Heart left ventricle (tissue), 16 donors: ENCODE measurements around the gene SGSM1. TPM values are rescaled to one million over a fixed set of nuclear protein-coding genes. Genes with fewer than 3 reads are reported as not detected.

Experiments
- ATAC-seq, 4 donors: fragments of 200-7000 bp; cut with Tn5 transposase; one replicate each; pipeline ENCODE4 v1.9.1; 2020 to 2022; ENCODE audit warnings: moderate library complexity in 4 of 4, mild to moderate bottlenecking in 3 of 4, moderate number of reproducible peaks in 1 of 4
- DNase-seq, 5 donors: peaks; one replicate each; pipeline ENCODE4 v3.0.0-alpha.2; 2020
- H3K27ac ChIP-seq, 12 donors: fragments of 200-600 bp; sonication (generic) in 4 of 12; one replicate each; pipeline versions ENCODE4 v1.5.0 to v1.8.0; 2016 to 2022; ENCODE audit warnings: mild to moderate bottlenecking in 2 of 12
- H3K27me3 ChIP-seq, 9 donors: fragments of 200-600 bp; sonication (generic) in 2 of 9; one replicate each; pipeline versions ENCODE4 v1.5.1 to v1.8.0; 2016 to 2022; ENCODE audit warnings: mild to moderate bottlenecking in 3 of 9
- H3K36me3 ChIP-seq, 9 donors: fragments of 200-600 bp; sonication (generic) in 2 of 9; one replicate each; pipeline versions ENCODE4 v1.5.0 to v1.8.0; 2018 to 2022; ENCODE audit warnings: mild to moderate bottlenecking in 2 of 9
- H3K4me1 ChIP-seq, 12 donors: fragments of 200-600 bp; sonication (generic) in 4 of 12; one replicate each; pipeline versions ENCODE4 v1.5.0 to v1.8.0; 2016 to 2022; ENCODE audit warnings: mild to moderate bottlenecking in 3 of 12
- H3K4me3 ChIP-seq, 12 donors: fragments of 200-600 bp; sonication (generic) in 4 of 12; one replicate each; pipeline versions ENCODE4 v1.5.0 to v1.8.0; 2017 to 2022; ENCODE audit warnings: mild to moderate bottlenecking in 9 of 12, moderate library complexity in 4 of 12
- H3K9me3 ChIP-seq, 12 donors: fragments of 200-600 bp; sonication (generic) in 4 of 12; one replicate each; pipeline versions ENCODE4 v1.5.0 to v1.8.0; 2016 to 2022; ENCODE audit warnings: mild to moderate bottlenecking in 1 of 12
- POLR2A ChIP-seq, 2 donors: fragments of 450-650 bp; IDR thresholded peaks; one replicate each; pipeline ENCODE4 v1.6.1; 2017; ENCODE audit warnings: antibody characterized with exemption in 2 of 2, mild to moderate bottlenecking in 2 of 2, moderate library complexity in 2 of 2
- WGBS, 4 donors: extraction: QIAGEN DNeasy Blood & Tissue Kit in 2 of 4; methylation state at CpG; one replicate each; pipeline versions ENCODE4 v1.1.5 to v1.1.7; 2013 to 2018; 5-methylcytosine and 5-hydroxymethylcytosine counted together
- intact Hi-C, 10 donors: fragments of 100-400 bp; cut with DNase I; formaldehyde crosslinking; loops; one replicate each; pipeline versions ENCODE4 v1.11.1 to v1.14.2; 2022
- polyA plus RNA-seq, 2 donors: library from polyadenylated mRNA; stranded (reverse); fragments of 200-250 nt; gene quantifications; one replicate each; pipeline ENCODE4 v1.2.3, GENCODE V29; 2013
- total RNA-seq, 9 donors: library from RNA; depleted of rRNA in 2 of 9; stranded (reverse); fragments of >200 nt in 2 of 9; fragmentation: NEBNext Ultra II Directional in 3 of 9; extraction: Animal tissue kit (Norgen Biotek cat#: 25700) in 3 of 9; gene quantifications; one replicate each; pipeline versions ENCODE4 v1.1.0 to v1.2.4, GENCODE V29; 2016 to 2023
- TF ChIP-seq, protein P1 (sequence below), 12 donors: fragments of 200-600 bp; sonication (generic) in 4 of 12; IDR thresholded peaks; one replicate each; pipeline versions ENCODE4 v1.5.0 to v1.8.0; 2018 to 2022; ENCODE audit warnings: antibody characterized with exemption in 12 of 12, mild to moderate bottlenecking in 5 of 12
- donor health status: ischemic (EF 13 %, LVEDD 7.1; RV severe dilation, severe dysfunction).
- donor health status: healthy with polysubstance abuse.
- donor health status: DM: no; HTN: yes; CAD: no.
- donor health status: DM: no; HTN: no; CAD: no.
- donor health status: ischemic (EF 25% LVEDD 6.9; RV normal size, moderate dysfunction).
- donor health status: ischemic (EF 25% LVEDD 5.7; RV mildly dilated, moderate dysfunction).
- donor health status: healthy.
- donor health status: DM: yes; HTN: yes; CAD: no.
- donor health status: ischemic (EF 35%, LVEDD 5.7; RV mildly dilated, moderate dysfunction).
- donor health status: nonischemic (EF 11% LVEDD 7.7; RV severe dilation, severe dysfunction).
- donor health status: DM: yes; HTN: yes; CAD: no.
- donor health status: PGD.
- donor health status: ischemic (EF 29% LVEDD 5.4; RV normal size, mild dysfunction).
- donor health status: nonischemic (EF 23%, LVEDD 6.1; RV moderate dilation, normal function).

The SGSM1 gene
- total and polyA plus RNA-seq, 11 donors, result 2.1 to 11.0 (median 6.6) TPM

DNA sequence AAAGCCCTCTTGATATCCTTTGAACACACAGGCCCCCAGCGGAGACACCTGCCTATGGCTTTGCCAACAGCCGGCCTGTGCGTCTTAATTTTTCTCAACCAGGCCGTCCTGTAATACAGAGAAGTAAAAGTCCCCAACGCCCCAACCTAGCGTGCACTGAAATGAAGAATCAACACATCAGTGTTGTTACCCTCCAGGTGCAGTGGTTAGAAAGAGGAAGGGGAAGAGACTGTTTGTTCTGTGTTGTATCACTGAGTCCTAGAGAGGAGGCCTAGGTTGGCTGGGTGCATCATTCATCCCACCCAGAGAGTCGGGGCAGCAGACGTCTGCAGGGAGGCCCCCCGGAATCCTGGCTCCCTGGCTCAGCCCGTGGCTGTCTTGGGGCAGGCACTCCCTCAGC lies 25.7 kb downstream of the SGSM1 start:
- DNase-seq, result no peak
- H3K36me3 ChIP-seq, result no peaks in the 10 kb centered on the region
- no peak overlapping the region for H3K4me3 ChIP-seq
- WGBS, 4 donors, result 80 to 91% (median 83%) methylated on average over 10 of the region's 10 CpGs
- no peak for ATAC-seq
- H3K9me3 ChIP-seq, result no peaks in the 10 kb centered on the region
- intact Hi-C loops, result no loop called here
- TF ChIP-seq, protein P1, sequence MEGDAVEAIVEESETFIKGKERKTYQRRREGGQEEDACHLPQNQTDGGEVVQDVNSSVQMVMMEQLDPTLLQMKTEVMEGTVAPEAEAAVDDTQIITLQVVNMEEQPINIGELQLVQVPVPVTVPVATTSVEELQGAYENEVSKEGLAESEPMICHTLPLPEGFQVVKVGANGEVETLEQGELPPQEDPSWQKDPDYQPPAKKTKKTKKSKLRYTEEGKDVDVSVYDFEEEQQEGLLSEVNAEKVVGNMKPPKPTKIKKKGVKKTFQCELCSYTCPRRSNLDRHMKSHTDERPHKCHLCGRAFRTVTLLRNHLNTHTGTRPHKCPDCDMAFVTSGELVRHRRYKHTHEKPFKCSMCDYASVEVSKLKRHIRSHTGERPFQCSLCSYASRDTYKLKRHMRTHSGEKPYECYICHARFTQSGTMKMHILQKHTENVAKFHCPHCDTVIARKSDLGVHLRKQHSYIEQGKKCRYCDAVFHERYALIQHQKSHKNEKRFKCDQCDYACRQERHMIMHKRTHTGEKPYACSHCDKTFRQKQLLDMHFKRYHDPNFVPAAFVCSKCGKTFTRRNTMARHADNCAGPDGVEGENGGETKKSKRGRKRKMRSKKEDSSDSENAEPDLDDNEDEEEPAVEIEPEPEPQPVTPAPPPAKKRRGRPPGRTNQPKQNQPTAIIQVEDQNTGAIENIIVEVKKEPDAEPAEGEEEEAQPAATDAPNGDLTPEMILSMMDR (IDR thresholded peaks at IDR 0.05), result no peak
- no peak overlapping the region for H3K27ac ChIP-seq
- no peaks in the 10 kb centered on the region for H3K4me1 ChIP-seq
- H3K27me3 ChIP-seq, result no peaks in the 10 kb centered on the region

DNA sequence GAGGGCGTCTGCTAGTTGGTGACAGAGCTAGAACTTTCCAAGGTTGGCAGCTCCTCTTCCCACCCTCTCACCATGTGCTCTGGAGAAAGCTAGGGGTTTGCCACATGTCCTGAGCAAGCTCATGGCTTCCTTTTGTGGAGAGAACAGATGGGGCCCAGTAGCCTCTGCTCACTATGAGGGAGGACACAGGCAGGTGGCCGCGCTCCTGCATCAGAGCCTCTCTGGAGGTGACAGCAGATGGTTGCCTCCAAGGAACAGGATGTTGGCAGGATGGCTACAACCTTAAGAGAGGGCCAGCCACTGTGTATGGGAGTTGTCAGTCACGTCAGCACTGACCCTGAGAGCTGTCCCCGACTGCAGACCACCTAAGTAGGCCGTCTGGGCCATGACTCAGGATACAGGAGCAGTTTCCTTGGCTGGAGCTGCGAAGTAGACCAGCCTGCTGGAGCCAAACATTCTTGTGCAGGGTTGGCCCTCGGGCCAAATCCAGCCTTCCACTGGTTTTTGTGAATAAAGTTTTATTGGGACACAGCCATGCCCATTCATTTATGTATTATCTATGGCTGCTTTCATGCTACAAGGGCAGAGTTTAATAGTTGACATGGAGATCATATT lies 28.0 kb downstream of the SGSM1 start:
- H3K9me3 ChIP-seq, result peaks cover 0 to 8% (median 0%) of the 10 kb centered on the region in 12 donors
- H3K27ac ChIP-seq, result no peak overlapping the region
- H3K36me3 ChIP-seq, result no peaks in the 10 kb centered on the region
- TF ChIP-seq, protein P1 (IDR thresholded peaks at IDR 0.05), result no peak
- no peak for TF ChIP-seq POLR2A (IDR thresholded peaks at IDR 0.05)
- H3K4me1 ChIP-seq, result no peaks in the 10 kb centered on the region
- H3K27me3 ChIP-seq, result no peaks in the 10 kb centered on the region
- intact Hi-C loops, result no loop called here
- no peak for ATAC-seq
- no peak for DNase-seq
- no peak overlapping the region for H3K4me3 ChIP-seq
- 80 to 87% (median 85%) methylated on average over 6 to 8 of the region's 8 CpGs for WGBS, 4 donors

DNA sequence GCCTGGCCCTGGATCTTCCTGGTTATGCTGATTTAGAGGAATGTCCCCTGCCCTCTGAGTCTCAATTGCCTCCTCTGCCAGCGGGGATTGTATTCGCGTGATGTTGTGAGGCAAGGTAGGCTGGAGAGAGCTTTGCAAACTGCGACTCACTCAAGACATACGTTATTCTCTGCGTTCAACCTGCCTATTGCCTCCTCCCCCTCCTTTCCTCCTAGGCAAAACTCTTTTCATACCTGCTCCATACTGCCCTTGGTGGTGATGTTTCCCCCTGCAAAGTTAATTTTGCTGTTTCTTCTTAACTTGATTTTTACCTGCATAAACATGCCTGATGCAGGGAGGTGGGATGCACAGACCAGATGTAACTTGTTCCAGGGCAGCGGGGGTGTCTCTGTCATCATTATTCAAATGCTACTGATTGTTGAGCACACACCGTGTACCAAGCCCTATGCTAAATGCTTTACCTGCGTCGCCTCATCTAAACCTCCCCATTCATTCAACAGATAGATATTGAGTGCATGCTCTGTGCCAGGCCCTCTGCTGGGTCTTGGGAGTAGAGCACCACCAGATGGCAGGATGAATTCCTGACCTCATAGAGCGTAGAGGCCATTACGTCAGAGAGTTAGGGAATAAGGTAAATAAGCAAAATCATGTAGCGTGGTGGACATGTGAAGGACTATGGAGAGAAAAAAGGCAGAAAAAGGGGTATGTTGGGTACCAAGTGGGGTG lies 29.0 kb downstream of the SGSM1 start:
- H3K9me3 ChIP-seq, result peaks cover 0 to 8% (median 0%) of the 10 kb centered on the region in 12 donors
- H3K4me3 ChIP-seq, result no peak overlapping the region
- no peak overlapping the region for H3K27ac ChIP-seq
- no peak for TF ChIP-seq POLR2A (IDR thresholded peaks at IDR 0.05)
- TF ChIP-seq, protein P1 (IDR thresholded peaks at IDR 0.05), result peak in 8 of 12 donors; percentile 12 to 36 (median 23)
- 61 to 72% (median 71%) methylated on average over 13 of the region's 13 CpGs for WGBS, 4 donors
- no peaks in the 10 kb centered on the region for H3K36me3 ChIP-seq
- H3K27me3 ChIP-seq, result no peaks in the 10 kb centered on the region
- no peaks in the 10 kb centered on the region for H3K4me1 ChIP-seq
- ATAC-seq, result peak in 3 of 4 donors; percentile 66 to 70 (median 68)
- no peak for DNase-seq
- intact Hi-C loops, result no loop called here

DNA sequence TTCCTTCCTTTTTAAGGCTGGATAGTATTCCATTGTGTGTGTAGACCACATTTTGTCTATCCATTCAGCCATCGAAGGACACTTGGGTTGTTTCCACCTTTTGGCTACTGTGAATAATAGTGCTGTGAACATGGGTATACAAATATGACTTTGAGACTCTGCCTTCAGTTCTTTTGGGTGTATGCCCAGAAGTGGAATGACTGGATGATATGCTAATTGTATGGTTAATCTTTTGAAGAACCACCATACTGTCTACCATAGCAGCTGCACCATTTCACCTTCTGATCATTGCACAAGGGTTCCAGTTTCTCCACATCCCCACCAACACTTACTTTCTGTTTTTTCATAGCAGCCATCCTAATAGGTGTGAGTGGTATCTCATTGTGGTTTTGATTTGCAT lies 30.3 kb downstream of the SGSM1 start:
- no peaks in the 10 kb centered on the region for H3K27me3 ChIP-seq
- H3K27ac ChIP-seq, result no peak overlapping the region
- H3K9me3 ChIP-seq, result peaks cover 0 to 8% (median 0%) of the 10 kb centered on the region in 12 donors
- intact Hi-C loops, result no loop called here
- H3K4me1 ChIP-seq, result peaks cover 0 to 1% (median 0%) of the 10 kb centered on the region in 12 donors
- TF ChIP-seq, protein P1 (IDR thresholded peaks at IDR 0.05), result no peak
- no peak for TF ChIP-seq POLR2A (IDR thresholded peaks at IDR 0.05)
- DNase-seq (no peak), ATAC-seq (peak in 1 of 4 donors; percentile 38)
- H3K4me3 ChIP-seq, result no peak overlapping the region
- WGBS, 4 donors, result 39 to 52% (median 39%) methylated on average over 1 of the region's 1 CpG
- H3K36me3 ChIP-seq, result no peaks in the 10 kb centered on the region
